ENCODE measurements around the gene ACTL8.

- TF ChIP-seq, protein P1, sequence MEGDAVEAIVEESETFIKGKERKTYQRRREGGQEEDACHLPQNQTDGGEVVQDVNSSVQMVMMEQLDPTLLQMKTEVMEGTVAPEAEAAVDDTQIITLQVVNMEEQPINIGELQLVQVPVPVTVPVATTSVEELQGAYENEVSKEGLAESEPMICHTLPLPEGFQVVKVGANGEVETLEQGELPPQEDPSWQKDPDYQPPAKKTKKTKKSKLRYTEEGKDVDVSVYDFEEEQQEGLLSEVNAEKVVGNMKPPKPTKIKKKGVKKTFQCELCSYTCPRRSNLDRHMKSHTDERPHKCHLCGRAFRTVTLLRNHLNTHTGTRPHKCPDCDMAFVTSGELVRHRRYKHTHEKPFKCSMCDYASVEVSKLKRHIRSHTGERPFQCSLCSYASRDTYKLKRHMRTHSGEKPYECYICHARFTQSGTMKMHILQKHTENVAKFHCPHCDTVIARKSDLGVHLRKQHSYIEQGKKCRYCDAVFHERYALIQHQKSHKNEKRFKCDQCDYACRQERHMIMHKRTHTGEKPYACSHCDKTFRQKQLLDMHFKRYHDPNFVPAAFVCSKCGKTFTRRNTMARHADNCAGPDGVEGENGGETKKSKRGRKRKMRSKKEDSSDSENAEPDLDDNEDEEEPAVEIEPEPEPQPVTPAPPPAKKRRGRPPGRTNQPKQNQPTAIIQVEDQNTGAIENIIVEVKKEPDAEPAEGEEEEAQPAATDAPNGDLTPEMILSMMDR (IDR thresholded peaks at IDR 0.05) = no peak
- no peak for TF ChIP-seq ESRRA (IDR thresholded peaks at IDR 0.05; ENCODE audit: borderline replicate concordance, low read length)
- no peak for TF ChIP-seq POLR2A (IDR thresholded peaks at IDR 0.05; ENCODE audit: low read length)
- no peak for TF ChIP-seq CHD4 (IDR thresholded peaks at IDR 0.05; ENCODE audit: borderline replicate concordance)
- no peak for TF ChIP-seq CBX8 (IDR thresholded peaks at IDR 0.05)
- no peak for TF ChIP-seq PHF8 (IDR thresholded peaks at IDR 0.05; ENCODE audit: borderline replicate concordance, low read depth)
- no peak for TF ChIP-seq TFCP2L1 (CRISPR knock-in tag; IDR thresholded peaks at IDR 0.05)
- no peak for TF ChIP-seq EP300 (IDR thresholded peaks at IDR 0.05)
- TF ChIP-seq USF2 (IDR thresholded peaks at IDR 0.05) = no peak
- TF ChIP-seq SMC3 (IDR thresholded peaks at IDR 0.05) = no peak
- no peak for TF ChIP-seq KDM1A (IDR thresholded peaks at IDR 0.05; ENCODE audit: low read depth)
- TF ChIP-seq RAD21 (conservative IDR thresholded peaks at IDR 0.05 in 1 of 2, IDR thresholded peaks at IDR 0.05 in 1 of 2) = no peak
Observed at GRCh38 chr1:17839641-17840196, 84.6 kb downstream of the ACTL8 start.
